AG04450 (cell line): ENCODE data around the gene CIAPIN1. TPM values are rescaled to one million over a fixed set of nuclear protein-coding genes. Genes with fewer than 3 reads are reported as not detected.

Source experiments
- CTCF ChIA-PET: fragments of 300-600, 350-600 bp; formaldehyde crosslinking; extraction: SDS; loops from one replicate; lab custom pipeline; 2022; ENCODE audit warnings: antibody characterized with exemption, inconsistent platforms; lab: Charles Lee
- POLR2A ChIA-PET: fragments of 350-600 bp; formaldehyde crosslinking; extraction: SDS; loops from one replicate; lab custom pipeline; 2021; ENCODE audit warnings: antibody characterized with exemption, inconsistent platforms; lab: Yijun Ruan, JAX
- DNase-seq: peaks from one replicate; pipeline ENCODE4 v3.0.0-alpha.2; 2011; ENCODE audit warnings: low read depth, low spot score
- H3K27ac ChIP-seq: one replicate; pipeline ENCODE4 v1.5.1; 2012; ENCODE audit warnings: low read depth, low read length, control low read depth
- H3K27me3 ChIP-seq: one replicate; pipeline ENCODE4 v1.6.0; 2012; ENCODE audit warnings: low read length; ENCODE audit not compliant: control insufficient read depth, insufficient read depth
- H3K4me3 ChIP-seq: 2 replicates; pipeline ENCODE4 v1.5.1; 2011; ENCODE audit warnings: mild to moderate bottlenecking, low read depth, low read length, control low read depth
- H3K9me3 ChIP-seq: 2 replicates; pipeline ENCODE4 v1.5.1; 2012; ENCODE audit warnings: low read length; ENCODE audit not compliant: control insufficient read depth, insufficient read depth
- CTCF ChIP-seq: IDR thresholded peaks from 2 replicates; pipeline ENCODE4 v1.5.1; 2011; ENCODE audit warnings: low read depth, low read length, control low read depth, inconsistent platforms
- polyA plus RNA-seq: library from polyadenylated mRNA; depleted of rRNA; stranded (reverse); fragments of >200 nt; gene quantifications from 2 replicates; pipeline ENCODE4 v1.2.3, GENCODE V29; 2011

CIAPIN1 gene
- polyA plus RNA-seq, 1 experiment, result 48.6 TPM

GRCh38 chr16:57416084-57416483, 31.1 kb downstream of the CIAPIN1 start:
- ChIA-PET CTCF (interaction anchor here (0.6 to 10.1 kb wide), 25 partner anchors 9 to 332 kb away, joined by 3 to 286 read pairs (median 5); partner anchors contain the start of gene CX3CL1), POLR2A (no interaction called here)
- DNase-seq, result no peak
- no peak overlapping the region for H3K27ac ChIP-seq
- peaks cover 18% of the 10 kb centered on the region for H3K27me3 ChIP-seq
- H3K4me3 ChIP-seq, result no peak overlapping the region
- H3K9me3 ChIP-seq, result no peaks in the 10 kb centered on the region; the same call in 1 of the 2 replicates
- TF ChIP-seq CTCF, result no peak

GRCh38 chr16:57413733-57414132, 33.5 kb downstream of the CIAPIN1 start:
- ChIA-PET CTCF (interaction anchor here (1.2 to 1.3 kb wide), 4 partner anchors 8 to 114 kb away, joined by 3 to 4 read pairs (median 4); no protein-coding TSS in a partner anchor), POLR2A (no interaction called here)
- no peak for DNase-seq
- TF ChIP-seq CTCF, result no peak
- H3K27ac ChIP-seq, result no peak overlapping the region
- no peaks in the 10 kb centered on the region; the same call in 1 of the 2 replicates for H3K9me3 ChIP-seq
- peaks cover 35% of the 10 kb centered on the region for H3K27me3 ChIP-seq
- no peak overlapping the region for H3K4me3 ChIP-seq

GRCh38 chr16:57413301-57413730, 33.9 kb downstream of the CIAPIN1 start:
- CTCF ChIA-PET, result interaction anchor here (1.2 to 1.3 kb wide), 4 partner anchors 9 to 113 kb away, joined by 3 to 4 read pairs (median 4); no protein-coding TSS in a partner anchor
- no peak overlapping the region for H3K4me3 ChIP-seq
- no peak for DNase-seq

GRCh38 chr16:57412584-57412983, 34.6 kb downstream of the CIAPIN1 start:
- no peak for TF ChIP-seq CTCF
- no peaks in the 10 kb centered on the region; the same call in 1 of the 2 replicates for H3K9me3 ChIP-seq
- no peak overlapping the region for H3K27ac ChIP-seq
- POLR2A ChIA-PET, result no interaction called here
- no peak for DNase-seq
- H3K27me3 ChIP-seq, result peaks cover 35% of the 10 kb centered on the region
- H3K4me3 ChIP-seq, result no peak overlapping the region
- CTCF ChIA-PET, result interaction anchor here (1.3 kb wide), 2 partner anchors 111 to 113 kb away, joined by 4 read pairs; no protein-coding TSS in a partner anchor

More at GRCh38 chr16:57413301-57413730, 33.9 kb downstream of the CIAPIN1 start:
- POLR2A ChIA-PET, result no interaction called here
- H3K27me3 ChIP-seq, result peaks cover 35% of the 10 kb centered on the region
- H3K9me3 ChIP-seq, result no peaks in the 10 kb centered on the region; the same call in 1 of the 2 replicates
- no peak for TF ChIP-seq CTCF
- no peak overlapping the region for H3K27ac ChIP-seq

GRCh38 chr16:57411362-57411976, 35.7 kb downstream of the CIAPIN1 start:
- H3K27me3 ChIP-seq, result peaks cover 40% of the 10 kb centered on the region
- DNase-seq, result no peak
- ChIA-PET CTCF (no interaction called here), POLR2A (interaction anchor here (0.6 kb wide), 1 partner anchor 93 kb away, joined by 4 read pairs; no protein-coding TSS in a partner anchor)
- H3K9me3 ChIP-seq, result no peaks in the 10 kb centered on the region; the same call in 1 of the 2 replicates
- no peak overlapping the region for H3K4me3 ChIP-seq
- no peak for TF ChIP-seq CTCF
- no peak overlapping the region for H3K27ac ChIP-seq
